HG03045 (cell line): ENCODE data around the gene ARHGAP27.
A peak's percentile ranks its signal among the peaks of the same experiment; 100 is the strongest.
"Not testable (repeated sequence)": the region's sequence is repeated elsewhere in the genome, so short reads cannot be mapped to it uniquely, and the experiment has no call there.

ENCODE experiments used
- ATAC-seq: cut with Tn5 transposase; IDR thresholded peaks from one replicate; pipeline ENCODE4 v1.9.1; 2021; ENCODE audit warnings: mild to moderate bottlenecking, moderate library complexity; ENCODE audit not compliant: unreplicated experiment

Gene ARHGAP27, protein sequence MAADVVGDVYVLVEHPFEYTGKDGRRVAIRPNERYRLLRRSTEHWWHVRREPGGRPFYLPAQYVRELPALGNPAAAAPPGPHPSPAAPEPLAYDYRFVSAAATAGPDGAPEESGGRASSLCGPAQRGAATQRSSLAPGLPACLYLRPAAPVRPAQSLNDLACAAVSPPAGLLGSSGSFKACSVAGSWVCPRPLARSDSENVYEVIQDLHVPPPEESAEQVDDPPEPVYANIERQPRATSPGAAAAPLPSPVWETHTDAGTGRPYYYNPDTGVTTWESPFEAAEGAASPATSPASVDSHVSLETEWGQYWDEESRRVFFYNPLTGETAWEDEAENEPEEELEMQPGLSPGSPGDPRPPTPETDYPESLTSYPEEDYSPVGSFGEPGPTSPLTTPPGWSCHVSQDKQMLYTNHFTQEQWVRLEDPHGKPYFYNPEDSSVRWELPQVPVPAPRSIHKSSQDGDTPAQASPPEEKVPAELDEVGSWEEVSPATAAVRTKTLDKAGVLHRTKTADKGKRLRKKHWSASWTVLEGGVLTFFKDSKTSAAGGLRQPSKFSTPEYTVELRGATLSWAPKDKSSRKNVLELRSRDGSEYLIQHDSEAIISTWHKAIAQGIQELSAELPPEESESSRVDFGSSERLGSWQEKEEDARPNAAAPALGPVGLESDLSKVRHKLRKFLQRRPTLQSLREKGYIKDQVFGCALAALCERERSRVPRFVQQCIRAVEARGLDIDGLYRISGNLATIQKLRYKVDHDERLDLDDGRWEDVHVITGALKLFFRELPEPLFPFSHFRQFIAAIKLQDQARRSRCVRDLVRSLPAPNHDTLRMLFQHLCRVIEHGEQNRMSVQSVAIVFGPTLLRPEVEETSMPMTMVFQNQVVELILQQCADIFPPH

DNA sequence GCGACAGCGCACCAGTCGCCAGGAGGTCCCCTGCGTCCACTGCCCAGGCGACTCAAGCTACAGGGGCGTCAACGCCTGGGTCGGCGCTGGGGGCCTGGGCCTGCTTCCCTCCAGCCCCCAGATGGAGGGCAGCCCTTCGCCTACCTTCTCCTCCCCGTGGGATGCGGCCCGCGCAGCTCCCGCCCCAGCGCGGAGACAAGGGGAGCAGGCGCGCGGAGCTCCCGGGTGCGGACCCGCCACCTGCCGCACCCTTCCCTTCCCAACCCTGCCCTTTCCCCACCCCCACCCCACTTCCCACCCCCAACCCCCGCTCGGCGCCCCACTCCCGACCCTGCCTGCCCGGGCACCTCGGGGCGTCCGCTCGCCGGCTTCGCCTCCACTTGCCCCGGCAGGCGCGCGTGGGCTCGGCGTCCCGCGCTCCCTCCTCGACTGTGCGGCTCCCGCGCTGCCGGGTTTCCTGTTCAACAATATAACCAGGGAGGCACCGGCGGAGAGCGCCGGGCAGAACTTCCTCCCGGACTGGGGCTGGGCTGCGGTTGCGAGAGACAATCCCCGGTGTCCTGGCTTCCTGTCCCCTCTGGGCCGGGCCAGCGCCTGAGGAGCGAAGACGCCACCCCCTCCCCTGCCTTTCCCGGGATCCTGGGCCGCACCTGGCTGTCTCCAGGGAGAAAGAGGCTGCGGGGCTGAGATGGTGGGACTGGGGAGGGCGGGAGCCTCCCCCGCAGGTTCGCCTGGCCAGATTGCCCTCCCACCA, at the start of gene ARHGAP27:
Gene ARHGAP27 (minus strand): TSS at position 466 of the 754 bp plus-strand sequence. CDS start 2,591 bp downstream, outside the sequence.
- ATAC-seq: no peak

DNA sequence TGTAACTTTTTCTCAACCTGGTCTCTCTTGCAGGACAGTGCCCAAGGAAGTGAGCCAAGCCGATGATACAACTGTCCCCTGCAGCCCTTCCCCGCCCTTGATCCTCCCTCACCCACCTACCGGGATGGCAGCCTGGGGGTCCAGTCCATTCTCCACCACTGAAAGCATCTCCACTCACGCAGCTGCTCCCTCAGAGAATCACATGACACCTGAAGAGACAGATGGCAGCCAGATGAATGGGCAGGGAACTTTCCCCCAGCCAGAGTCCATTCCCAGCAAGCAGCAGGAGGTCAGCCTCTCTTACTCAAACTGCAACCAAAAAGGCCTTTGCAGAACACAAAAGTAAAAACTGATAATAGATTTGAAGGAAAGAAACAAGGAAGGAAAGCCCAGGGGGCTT, 49.6 kb upstream of the ARHGAP27 start:
- not testable (repeated sequence) for ATAC-seq

DNA sequence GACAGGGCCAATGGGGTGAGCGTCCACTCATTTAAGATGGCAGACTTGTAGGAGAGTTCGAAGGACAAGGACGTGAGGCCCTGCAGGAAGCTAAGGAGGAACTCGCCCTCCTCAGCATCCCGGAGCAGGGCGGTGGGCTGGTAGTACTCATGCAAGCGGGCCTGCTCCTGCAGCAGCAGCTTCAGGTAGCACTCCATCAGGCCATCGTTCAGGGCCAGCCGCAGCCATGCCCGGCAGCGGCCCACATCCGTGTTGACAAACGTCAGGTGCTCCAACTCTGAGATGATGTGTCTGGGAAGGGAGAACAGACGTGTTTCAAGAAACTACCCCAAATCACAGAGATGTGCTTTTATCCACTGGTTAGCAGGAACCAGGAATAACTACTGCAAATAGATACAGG, 42.8 kb upstream of the ARHGAP27 start:
- ATAC-seq: not testable (repeated sequence)

DNA sequence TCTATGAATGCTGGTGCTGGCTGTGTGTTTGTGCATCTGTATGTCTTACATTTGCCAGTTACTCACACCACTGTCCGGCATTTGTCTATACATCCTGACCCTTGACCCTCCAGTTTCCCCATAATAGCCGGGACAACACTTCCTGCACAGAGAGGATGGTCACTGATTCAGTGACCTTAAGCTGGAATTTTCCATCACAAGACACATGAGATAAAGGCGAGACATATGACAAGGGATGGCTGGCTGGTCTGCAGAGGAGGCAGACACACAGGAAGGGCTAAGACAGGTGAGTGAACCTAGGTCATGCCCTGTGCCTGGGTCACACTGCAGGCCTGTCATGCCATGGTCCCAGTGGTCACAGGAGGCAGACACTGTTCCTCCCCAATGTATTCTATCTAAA, 39.6 kb upstream of the ARHGAP27 start:
- not testable (repeated sequence) for ATAC-seq

DNA sequence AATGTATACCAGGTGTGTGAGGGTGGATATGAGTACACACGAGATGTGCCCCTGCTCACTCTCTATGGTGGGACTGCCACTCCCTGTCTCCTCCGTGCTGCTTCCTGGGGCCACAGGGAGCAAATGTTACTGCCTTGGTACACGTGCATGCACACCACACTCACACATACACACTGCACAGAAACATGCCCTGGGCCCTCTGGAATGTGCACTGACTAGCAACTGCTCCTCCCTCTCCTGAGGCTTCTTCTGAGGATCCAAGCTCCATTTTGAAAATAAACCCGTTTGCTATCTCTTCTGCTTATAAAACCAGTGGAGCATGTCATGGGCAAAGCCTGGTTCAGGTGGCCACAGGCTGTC, 36.5 kb upstream of the ARHGAP27 start:
- not testable (repeated sequence) for ATAC-seq

DNA sequence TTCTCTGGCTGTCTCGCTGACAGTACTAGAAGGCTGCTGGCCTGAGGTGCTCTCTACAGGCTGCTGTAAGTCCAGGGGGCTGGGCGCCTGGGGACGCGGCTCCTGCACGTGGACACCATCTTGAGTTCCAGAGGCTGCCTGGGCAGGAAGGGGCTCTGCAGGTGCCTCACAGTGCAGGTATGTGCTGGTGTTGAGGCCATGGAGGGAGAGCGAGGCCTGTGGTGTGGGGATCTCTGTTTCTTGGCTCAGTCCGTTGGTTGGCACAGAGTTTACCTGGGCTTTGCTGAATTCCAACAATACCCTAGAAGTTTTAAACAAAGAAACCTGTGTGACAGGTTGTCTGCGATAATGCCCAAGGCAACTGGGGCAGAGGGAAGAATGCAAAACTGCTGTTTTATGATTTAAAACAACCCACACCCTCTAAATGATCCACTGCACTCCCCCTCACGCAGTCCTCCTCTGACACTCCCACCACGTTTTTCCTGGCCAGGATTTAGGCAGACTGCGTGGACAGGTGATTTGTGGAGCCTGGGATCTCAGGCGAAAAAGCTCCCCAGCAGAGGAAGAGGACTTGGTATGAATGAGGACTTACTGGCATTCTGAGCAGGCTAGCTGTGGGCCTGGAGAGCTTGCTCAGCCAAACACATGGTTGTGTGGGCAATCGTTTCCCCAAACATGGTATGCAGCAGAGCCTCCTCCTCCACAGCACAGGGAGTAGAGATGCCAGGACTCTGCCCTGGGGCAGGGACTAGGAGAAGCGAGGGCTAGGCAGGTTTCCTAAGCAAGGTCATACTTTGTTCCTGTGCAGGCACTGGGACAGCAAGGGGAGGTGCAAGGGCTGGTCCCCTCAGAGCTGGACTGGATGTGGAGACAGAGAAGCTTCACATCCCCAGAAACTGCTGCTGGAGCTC, 35.9 kb upstream of the ARHGAP27 start:
- not testable (repeated sequence) for ATAC-seq

DNA sequence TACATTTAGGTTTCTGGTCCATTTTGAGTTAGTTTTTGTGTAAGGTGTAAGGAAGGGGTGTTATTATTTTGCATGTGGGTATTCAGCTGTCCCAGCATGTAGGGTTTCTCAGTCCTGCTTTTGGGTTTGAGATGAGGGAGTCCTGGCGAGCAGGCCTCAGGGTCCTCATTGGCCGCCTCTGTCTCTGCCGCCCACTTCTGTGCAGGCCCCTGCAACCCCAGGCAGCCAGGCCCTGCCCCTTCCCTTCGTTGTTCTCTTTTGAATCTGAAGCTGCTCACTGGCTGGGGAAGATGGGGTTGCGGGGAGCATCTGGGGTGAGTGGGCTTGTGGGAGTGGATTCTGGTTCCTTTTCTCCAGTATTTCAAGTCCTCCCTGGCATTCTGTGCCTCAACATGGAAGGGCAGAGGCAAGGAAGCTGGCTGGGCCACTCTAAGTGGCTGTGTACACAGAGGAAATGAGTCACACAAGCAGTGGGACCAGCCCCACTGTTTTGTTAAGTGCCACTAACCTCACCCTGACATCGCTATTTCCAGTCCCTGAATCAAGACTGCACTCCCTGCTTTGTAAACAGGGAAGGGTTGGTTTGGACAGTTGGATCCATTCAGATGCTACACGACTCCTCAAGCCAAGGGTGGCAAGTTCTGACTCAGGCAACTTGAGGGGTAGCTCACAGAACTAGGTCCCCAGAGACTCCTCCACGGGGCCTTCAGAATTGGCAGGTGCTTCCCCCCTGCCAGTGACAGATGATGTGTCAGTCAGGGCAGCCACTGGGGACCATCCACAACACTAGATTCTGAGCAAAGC, 29.1 kb upstream of the ARHGAP27 start:
- peak; percentile 79 for ATAC-seq

DNA sequence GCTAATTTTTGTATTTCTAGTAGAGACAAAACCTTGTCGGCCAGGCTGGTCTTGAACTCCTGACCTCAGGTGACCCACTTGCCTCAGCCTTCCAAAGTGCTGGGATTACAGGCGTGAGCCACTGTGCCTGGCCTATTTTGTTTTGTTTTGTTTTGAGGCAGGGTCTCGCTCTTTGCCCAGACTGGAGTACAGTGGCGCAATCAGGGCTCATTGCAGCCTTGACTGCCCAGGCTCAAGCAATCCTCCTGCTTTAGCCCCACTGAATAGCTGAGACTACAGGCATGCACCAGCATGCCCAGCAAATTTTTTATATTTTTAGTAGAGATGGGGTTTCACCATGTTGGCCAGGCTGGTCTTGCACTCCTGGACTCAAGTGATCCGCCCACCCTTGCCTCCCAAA, 27.8 kb upstream of the ARHGAP27 start:
- not testable (repeated sequence) for ATAC-seq

DNA sequence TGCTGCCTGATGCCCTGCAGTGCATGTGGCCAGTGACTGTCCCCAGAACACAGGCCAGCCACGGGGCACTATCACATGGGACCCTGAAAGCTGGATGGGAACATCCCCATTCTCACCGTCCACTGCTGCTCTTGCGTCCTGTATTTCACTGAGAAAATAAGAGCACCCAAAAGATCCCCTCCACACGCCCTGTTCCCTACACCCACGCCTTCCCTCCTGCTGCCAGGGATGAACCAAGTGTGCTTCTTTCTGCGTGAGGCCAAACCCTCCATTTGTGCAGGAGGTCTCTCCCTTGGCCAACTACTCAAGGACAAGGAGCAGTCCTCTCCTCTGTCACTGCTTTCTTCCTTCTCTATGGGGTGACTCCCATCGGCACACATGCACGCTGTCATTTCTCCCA, 21.7 kb upstream of the ARHGAP27 start:
- ATAC-seq: not testable (repeated sequence)

DNA sequence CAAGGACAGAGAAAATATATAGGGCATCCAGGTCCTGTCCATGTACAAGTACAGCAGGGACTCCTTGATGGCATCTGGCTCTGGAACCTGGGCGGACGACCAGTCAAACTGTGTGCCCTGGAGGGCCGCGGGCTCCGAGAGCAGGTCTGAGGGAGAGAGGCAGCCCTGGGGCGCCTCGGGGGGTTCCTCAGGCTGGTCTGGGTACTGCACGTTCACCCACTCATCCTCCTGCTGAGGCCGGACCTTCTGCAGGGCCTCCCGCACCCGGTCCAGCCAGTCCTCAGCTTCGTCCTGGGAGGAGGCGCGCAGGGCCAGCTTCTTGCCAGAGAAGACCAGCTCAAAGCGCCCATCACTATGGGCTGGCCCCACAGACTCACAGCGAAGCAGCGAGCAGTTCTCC, 21.1 kb upstream of the ARHGAP27 start:
- ATAC-seq: not testable (repeated sequence)

DNA sequence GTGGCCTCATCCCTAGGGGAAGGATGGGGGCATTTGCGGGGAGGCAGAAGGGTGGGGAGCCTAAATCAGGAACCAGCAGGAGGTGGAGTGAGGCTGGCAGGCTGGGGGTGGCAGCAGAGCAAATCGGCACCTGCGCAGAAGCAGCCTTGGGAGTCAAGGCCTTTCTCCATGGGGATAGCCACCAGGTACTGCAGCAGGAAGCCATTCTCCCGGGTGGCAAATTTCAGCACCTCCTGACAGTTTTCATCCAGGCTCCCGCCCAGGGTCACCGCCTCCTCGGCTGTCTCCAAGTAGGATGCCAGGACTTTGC, 20.5 kb upstream of the ARHGAP27 start:
- ATAC-seq: not testable (repeated sequence)

DNA sequence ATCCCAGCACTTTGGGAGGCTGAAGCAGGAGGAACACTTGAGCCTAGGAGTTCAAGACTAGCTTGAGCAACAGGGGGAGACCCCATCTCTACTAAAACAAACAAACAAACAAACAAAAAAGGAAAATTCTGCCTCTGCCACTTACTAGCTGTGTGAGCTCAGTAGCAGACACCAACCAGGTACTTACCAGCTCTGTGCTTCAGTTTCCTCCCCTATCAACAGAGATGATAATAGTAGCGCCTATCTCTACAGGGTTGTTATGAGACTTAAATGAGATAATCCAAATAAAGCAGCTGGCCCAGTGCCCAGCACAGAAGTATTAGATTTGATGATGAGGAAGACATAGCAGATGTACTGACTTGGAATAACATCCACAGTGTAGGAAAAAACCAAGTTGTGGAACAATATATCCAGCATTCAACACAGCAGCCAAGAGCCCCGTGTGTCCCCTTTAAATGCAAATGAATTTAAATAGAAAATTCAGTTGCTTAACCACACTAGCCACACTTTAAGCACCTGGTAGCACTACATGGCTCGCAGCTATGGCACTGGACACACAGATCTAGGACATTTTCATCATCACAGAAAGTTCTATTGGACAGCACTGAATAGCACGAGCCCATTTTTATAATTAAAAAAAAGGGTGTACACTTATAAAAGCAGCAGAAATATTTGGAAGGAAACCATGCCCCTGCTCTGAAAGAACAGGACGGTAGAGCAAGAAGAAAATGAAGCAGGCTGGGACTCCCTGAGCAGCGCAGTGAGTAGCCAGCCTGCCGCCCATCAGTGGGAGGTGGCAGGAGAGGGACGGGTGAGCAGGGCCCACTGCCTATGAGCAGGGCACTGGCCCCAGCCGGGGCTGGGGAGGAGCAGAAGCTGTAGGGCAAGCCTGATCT, 19.9 kb upstream of the ARHGAP27 start:
- not testable (repeated sequence) for ATAC-seq

DNA sequence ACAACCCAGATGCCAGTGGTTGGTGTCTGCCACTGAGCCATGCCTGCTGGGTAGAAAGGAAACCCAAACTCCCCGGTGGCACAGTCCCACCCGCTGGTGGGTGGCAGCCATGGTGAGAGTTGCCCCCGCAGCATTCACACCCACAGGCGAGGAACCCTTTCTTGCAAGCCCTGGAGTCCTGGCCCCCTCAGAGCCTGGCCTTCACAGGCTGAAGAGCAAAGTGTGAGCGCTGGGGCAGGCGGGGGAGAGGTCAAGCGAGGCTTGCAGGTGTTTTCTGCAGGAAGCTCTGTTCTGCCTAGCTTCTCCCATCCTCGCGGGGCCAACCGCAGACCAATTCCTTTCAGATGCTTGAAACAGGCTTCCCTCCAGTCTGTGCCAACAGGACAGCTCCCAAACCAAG, 19.0 kb upstream of the ARHGAP27 start:
- not testable (repeated sequence) for ATAC-seq

DNA sequence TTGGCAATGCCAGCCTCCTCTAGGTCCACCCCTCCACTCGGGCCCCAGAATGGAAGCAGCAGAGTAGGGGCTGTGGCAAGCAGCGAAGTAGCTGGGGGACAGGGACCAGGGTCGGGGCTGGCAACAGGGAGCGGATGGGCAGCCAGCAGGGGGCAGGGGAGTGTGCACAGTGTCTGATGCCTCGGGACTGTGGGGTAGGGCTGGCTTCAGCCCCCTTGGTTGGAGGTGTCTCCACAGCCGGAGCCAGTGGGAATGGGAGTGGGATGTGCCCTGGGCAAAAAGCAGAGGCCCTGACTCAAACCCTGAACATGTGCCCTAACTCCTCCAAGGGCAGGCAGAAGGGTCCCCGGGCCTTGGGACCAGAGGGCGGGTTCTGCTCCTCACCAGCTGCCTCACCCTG, 18.5 kb upstream of the ARHGAP27 start:
- no peak for ATAC-seq

DNA sequence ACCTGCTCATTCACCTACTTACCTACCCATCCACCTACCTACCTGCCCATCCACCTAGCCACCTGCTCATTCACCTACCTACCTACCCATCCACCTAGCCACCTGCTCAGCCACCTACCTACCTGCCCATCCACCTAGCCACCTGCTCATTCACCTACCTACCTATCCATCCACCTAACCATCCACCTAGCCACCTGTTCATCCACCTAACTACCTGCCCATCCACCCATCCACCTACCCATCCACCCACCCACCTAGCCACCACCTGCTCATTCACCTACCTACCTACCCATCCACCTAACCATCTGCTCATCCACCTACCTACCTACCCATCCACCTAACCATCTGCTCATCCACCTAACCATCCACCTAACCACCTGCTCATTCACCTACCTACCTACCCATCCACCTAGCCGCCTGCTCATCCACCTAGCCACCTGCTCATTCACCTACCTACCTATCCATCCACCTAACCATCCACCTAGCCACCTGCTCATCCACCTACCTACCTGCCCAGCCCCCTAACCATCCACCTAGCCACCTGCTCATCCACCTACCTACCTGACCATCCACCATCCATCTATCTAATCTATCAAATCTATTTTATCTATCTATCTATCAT, 17.1 kb upstream of the ARHGAP27 start:
- ATAC-seq: not testable (repeated sequence)

DNA sequence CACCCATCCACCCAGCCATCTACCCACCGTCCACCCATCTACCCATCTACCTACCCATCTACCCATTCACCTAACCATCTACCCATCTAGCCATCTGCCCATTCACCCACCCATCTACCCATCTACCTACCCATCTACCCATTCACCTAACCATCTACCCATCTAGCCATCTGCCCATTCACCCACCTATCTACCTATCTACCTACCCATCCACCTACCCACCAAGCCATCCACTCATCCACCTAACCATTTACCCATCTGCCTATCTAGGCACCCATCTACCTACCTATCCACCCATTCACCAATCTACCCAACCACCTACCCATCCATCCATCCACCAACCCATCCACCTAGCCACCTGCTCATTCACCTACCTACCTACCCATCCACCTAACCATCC, 16.6 kb upstream of the ARHGAP27 start:
- ATAC-seq: not testable (repeated sequence)

DNA sequence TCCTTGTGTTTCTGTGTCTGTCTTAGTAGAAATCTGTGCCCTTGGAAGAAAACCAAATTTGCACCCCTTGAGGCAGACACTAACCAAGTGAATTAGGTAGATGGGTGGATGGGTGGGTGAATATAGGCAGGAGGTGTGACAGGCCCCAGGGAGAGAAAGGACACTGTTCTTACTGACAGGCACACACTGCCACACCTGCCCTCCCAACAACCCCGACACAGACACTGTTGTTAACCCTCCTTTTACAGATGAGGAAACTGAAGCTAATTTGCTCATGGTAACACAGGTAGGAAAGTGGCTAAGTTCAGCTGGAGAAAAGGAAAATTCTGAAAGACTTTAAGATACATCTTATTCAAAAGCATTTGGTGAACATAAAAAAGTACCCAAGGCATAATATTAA, 15.8 kb upstream of the ARHGAP27 start:
- not testable (repeated sequence) for ATAC-seq

DNA sequence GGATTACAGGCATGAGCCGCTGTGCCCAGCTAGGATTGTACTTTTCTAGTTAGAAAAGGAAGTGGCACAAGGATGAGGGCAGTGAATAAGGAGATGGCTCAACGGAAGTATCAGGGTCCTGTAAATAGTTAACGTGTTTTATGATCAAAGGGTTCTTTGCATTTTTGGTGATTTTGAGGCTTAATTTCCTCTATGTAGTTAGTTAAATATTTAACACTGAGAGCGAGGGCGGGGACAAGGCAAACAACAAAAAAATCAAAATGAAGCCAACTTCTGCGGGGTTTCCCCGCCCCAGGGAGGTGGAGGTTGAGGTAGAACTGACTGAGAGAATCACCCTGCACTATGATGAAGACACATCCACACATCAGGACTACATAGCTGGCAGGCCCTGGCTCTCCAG, 15.4 kb upstream of the ARHGAP27 start:
- not testable (repeated sequence) for ATAC-seq
